Astrocyte of the cerebellum (primary cell): Measurements from ENCODE around the gene C16orf96.

Experiments used
- DNase-seq: peaks from one replicate; pipeline ENCODE4 v3.0.0-alpha.2; 2011; ENCODE audit warnings: low read depth
- H3K4me3 ChIP-seq: 2 replicates; pipeline ENCODE4 v1.5.1; 2011; ENCODE audit warnings: mild to moderate bottlenecking, low read depth, low read length, moderate library complexity
- in situ Hi-C: cut with HindIII; loops from 2 replicates; pipeline ENCODE4 v1.10.0; 2017; ENCODE audit warnings: low sequenced_read_pairs
- TF ChIP-seq, protein P1 (sequence below): IDR thresholded peaks from 2 replicates; pipeline ENCODE4 v1.5.1; 2012; ENCODE audit warnings: low read length, low read depth, moderate library complexity, mild to moderate bottlenecking; ENCODE audit errors: missing control alignments

C16orf96 gene

DNA sequence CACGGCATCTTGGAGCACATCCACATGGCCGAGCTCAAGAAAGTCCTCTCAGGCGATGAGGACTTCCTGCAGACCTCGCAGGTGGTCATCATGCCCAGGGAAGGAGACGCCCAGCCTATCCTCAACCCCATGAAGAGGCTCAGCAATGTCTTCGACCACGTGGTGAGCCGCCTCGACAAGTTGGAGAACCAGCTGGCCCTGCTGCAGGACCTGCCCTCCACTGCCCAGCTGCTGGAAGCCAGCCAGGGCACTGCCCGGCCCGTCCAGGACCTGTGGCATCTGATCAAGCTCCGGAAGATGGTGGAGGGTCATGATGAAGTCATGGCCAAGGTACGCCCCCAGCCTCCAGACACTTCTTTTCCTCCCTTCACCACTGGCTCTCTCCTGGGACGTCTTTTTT, 440 bp downstream of the C16orf96 start:
- TF ChIP-seq, protein P1, sequence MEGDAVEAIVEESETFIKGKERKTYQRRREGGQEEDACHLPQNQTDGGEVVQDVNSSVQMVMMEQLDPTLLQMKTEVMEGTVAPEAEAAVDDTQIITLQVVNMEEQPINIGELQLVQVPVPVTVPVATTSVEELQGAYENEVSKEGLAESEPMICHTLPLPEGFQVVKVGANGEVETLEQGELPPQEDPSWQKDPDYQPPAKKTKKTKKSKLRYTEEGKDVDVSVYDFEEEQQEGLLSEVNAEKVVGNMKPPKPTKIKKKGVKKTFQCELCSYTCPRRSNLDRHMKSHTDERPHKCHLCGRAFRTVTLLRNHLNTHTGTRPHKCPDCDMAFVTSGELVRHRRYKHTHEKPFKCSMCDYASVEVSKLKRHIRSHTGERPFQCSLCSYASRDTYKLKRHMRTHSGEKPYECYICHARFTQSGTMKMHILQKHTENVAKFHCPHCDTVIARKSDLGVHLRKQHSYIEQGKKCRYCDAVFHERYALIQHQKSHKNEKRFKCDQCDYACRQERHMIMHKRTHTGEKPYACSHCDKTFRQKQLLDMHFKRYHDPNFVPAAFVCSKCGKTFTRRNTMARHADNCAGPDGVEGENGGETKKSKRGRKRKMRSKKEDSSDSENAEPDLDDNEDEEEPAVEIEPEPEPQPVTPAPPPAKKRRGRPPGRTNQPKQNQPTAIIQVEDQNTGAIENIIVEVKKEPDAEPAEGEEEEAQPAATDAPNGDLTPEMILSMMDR, result no peak
- DNase-seq, result no peak
- in situ Hi-C loops, result no loop called here
- no peak overlapping the region for H3K4me3 ChIP-seq

DNA sequence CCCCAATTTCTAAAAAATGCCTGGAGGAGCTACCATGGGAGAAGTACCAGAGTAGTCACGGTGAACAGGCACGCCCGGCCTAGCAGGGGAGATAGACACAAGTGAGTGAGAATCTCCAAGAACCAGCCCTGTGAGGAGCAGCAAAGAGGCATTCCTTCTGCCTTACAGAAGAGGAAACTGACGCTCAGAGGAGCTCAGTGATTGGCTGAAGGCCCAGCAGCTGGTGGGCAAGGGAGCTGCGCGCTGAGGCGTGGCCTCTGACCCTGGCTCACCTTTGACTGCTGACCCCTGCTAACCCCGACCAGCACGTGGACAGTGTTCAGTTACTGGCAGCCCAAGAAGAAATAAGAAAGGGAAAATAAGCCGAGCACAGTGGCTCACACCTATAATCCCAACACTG, 1.8 kb downstream of the C16orf96 start:
- TF ChIP-seq, protein P1, result no peak
- no peak for DNase-seq
- in situ Hi-C loops, result no loop called here
- no peak overlapping the region for H3K4me3 ChIP-seq

DNA sequence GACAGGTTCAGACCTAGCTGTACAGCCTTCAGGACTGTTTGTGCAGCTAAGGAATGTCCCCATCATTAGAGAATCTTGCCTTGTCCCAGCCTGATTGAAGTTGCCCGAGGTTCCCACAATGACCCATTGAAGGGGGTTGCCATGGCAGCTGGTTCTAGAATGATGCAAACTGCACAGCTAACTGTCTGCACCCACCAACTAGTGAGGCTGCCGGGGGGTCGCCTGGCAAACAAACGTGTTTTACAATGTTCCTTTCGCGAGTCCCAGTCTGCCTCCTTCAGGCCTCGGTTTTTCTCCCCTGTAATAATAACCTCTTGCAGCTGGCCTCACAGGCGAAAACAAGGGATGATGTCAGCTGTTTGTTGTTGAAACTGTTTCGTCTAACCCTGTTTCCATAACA, 5.5 kb downstream of the C16orf96 start:
- in situ Hi-C loops, result no loop called here
- H3K4me3 ChIP-seq, result no peak overlapping the region
- TF ChIP-seq, protein P1, result no peak
- no peak for DNase-seq

DNA sequence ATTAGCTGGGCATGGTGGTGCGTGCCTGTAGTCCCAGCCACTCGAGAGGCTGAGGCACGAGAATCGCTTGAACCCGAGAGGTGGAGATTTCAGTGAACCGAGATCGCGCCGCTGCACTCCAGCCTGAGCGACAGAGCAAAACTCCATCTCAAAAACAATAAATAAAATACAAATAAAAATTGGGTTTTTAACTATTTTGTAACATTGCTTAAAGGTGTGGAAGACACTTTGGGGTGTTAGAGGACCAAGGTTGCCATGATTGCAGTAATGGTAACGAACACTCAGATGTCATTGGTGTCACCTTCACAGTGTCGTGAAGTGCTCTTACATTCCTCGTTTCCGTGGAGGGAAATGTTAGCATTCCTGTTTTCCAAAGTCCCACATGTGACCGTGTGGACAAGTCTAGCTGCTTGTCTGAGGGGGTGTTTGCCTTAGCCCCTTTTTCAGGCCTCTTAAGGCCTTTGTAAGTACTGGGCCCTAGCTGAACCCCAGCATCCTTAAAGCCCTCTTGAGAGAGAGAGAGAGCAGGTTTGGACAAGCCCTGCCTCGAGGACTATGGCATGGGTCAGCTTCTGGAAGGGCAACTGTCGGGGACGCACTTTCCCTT, 8.6 kb downstream of the C16orf96 start:
- no peak for DNase-seq
- in situ Hi-C loops, result no loop called here
- no peak overlapping the region for H3K4me3 ChIP-seq
- TF ChIP-seq, protein P1, result no peak

DNA sequence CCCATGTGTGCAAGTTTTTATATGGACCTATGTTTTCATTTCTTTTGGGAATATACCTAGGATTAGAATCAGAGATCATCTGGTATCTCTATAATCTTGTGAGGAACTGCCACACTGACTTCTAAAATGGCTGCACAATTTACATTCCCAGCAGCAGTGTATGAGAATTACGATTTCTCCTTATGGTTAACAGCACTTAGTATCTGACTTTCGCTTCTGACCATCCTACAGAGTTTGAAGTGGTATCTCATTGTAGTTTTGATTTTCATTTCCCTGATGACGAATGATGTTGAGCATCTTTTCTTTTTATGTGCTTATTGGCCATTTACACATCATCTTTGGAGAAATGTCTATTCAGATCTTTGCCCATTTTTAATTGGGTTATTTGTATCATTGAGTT, 10.0 kb downstream of the C16orf96 start:
- TF ChIP-seq, protein P1, result no peak
- DNase-seq, result no peak
- in situ Hi-C loops, result no loop called here
- H3K4me3 ChIP-seq, result no peak overlapping the region

DNA sequence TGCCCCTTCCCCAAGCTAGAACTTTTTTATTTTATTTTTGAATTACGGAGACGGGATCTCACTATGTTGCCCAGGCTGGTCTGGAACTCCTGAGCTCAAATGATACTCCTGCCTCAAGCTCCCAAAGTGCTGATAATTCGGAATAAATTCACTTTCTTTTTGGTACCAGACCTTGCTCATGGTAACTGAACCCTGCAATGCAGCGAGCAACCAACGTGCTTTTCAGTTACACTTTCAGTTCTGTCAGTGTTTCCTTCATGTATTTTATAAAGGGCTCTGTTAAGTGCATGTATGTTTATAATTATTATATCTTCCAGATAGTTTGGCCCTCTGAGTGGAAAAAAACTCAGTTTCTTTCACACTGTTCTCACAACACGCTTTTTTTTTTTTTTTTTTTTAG, 13.9 kb downstream of the C16orf96 start:
- DNase-seq, result no peak
- in situ Hi-C loops, result no loop called here
- TF ChIP-seq, protein P1, result no peak

More for the DNA sequence above, 13.9 kb downstream of the C16orf96 start:
- no peak overlapping the region for H3K4me3 ChIP-seq
